Stimulated activated CD4-positive, alpha-beta T cell treated with anti-CD3 and anti-CD28 coated beads, Interleukin-15, amount 100 ng/mL, for 24 hours (primary cell): Measurements from ENCODE around the gene ANKRD34A.

Experiments
- DNase-seq: peaks from one replicate; pipeline ENCODE4 v3.0.0-alpha.2; 2020

ANKRD34A gene

GRCh38 chr1:145964328-145965118 lies at the start of gene ANKRD34A, which contains the start of gene POLR3GL:
Gene ANKRD34A (minus strand): TSS chr1:145964575. CDS start chr1:145961759, 2,816 bp downstream.
Gene POLR3GL (plus strand): TSS chr1:145964690. CDS start chr1:145974866, 10,176 bp downstream.
- peak; percentile 96 for DNase-seq

- no peak for DNase-seq
These were observed 49.2 kb upstream of the ANKRD34A start for GRCh38 chr1:146013559-146013922.

- peak; percentile 55 for DNase-seq
These were observed 48.6 kb upstream of the ANKRD34A start for GRCh38 chr1:146012703-146013558.

- DNase-seq: no peak
These were observed 45.9 kb upstream of the ANKRD34A start for GRCh38 chr1:146010126-146010738.

- DNase-seq: no peak
These were observed 43.2 kb upstream of the ANKRD34A start for GRCh38 chr1:146007489-146008133.

GRCh38 chr1:146001709-146002108 lies 37.3 kb upstream of the ANKRD34A start:
- DNase-seq: no peak

- no peak for DNase-seq
These were observed 35.1 kb upstream of the ANKRD34A start for GRCh38 chr1:145999321-146000024.

- no peak for DNase-seq
These were observed 33.3 kb upstream of the ANKRD34A start for GRCh38 chr1:145997718-145998023.

GRCh38 chr1:145997016-145997717 lies 32.8 kb upstream of the ANKRD34A start:
- DNase-seq: peak; percentile 61

GRCh38 chr1:145996433-145997015 lies 32.1 kb upstream of the ANKRD34A start, which contains the start of gene TXNIP:
Gene TXNIP (minus strand): TSS chr1:145996579. CDS start chr1:145996266, 313 bp downstream.
- peak; percentile 94 for DNase-seq

GRCh38 chr1:145995964-145996432 lies 31.6 kb upstream of the ANKRD34A start:
- no peak for DNase-seq

- DNase-seq: no peak
These were observed 30.9 kb upstream of the ANKRD34A start for GRCh38 chr1:145995148-145995881.

GRCh38 chr1:145994391-145995120 lies 30.2 kb upstream of the ANKRD34A start:
- peak; percentile 65 for DNase-seq

GRCh38 chr1:145993618-145994390 lies 29.4 kb upstream of the ANKRD34A start:
- no peak for DNase-seq

- DNase-seq: no peak
These were observed 28.7 kb upstream of the ANKRD34A start for GRCh38 chr1:145992958-145993617.

- DNase-seq: no peak
These were observed 28.1 kb upstream of the ANKRD34A start for GRCh38 chr1:145992502-145992936.

- no peak for DNase-seq
These were observed 27.5 kb upstream of the ANKRD34A start for GRCh38 chr1:145991735-145992412.
